ENCODE results near the gene TRIM8. TPM values are rescaled to one million over a fixed set of nuclear protein-coding genes. Genes with fewer than 3 reads are reported as not detected.

Gene TRIM8
- total and polyA plus RNA-seq, 9 of the 15 experiments (the other 6 are each of a cell fraction or from before 2014, with no cell fraction given), result 1.7 to 26.0 (median 9.1) TPM

DNA sequence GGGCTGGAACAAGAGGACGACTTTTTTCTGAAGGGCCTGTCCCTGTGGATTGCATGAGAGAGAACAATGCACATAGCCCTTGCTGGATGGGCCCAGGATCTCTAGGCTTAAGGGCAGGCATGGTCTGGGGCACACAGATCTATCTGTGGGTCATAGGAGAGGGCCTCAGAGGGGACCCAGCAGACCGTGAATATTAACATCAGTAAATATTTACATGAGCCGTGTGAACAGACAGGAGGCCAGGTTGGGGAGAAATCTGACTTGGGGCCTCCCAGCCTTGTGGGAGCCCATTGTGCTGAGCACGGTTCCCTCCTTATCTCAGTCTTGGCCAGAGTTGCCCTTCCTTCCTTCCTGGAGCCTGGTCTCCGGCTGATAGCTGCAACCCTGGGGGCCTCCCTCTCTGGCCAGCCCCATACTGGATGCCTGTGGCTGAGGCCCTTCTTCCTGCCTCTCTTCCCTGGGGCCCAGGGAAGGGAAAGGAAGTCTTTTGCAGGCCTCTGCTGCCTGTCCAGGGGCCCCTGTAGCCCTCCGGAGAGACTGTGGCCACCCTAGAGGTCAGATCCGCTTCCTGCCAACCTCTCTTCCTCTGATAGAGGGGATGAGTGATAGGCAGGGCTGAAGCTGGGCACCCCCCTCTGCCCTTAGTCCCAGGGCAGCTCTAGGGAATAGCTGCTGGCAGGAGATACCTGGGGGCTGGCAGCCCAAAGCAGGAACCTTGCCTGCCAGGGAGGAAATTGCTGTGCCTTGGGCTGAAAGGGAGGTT, 44.5 kb upstream of the TRIM8 start (continued):
- TF ChIP-seq NR1H2 (CRISPR knock-in tag; IDR thresholded peaks at IDR 0.05), result no peak
- TF ChIP-seq, protein P1, sequence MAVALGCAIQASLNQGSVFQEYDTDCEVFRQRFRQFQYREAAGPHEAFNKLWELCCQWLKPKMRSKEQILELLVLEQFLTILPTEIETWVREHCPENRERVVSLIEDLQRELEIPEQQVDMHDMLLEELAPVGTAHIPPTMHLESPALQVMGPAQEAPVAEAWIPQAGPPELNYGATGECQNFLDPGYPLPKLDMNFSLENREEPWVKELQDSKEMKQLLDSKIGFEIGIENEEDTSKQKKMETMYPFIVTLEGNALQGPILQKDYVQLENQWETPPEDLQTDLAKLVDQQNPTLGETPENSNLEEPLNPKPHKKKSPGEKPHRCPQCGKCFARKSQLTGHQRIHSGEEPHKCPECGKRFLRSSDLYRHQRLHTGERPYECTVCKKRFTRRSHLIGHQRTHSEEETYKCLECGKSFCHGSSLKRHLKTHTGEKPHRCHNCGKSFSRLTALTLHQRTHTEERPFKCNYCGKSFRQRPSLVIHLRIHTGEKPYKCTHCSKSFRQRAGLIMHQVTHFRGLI (CRISPR knock-in tag; IDR thresholded peaks at IDR 0.05), result no peak
- TF ChIP-seq, protein P2, sequence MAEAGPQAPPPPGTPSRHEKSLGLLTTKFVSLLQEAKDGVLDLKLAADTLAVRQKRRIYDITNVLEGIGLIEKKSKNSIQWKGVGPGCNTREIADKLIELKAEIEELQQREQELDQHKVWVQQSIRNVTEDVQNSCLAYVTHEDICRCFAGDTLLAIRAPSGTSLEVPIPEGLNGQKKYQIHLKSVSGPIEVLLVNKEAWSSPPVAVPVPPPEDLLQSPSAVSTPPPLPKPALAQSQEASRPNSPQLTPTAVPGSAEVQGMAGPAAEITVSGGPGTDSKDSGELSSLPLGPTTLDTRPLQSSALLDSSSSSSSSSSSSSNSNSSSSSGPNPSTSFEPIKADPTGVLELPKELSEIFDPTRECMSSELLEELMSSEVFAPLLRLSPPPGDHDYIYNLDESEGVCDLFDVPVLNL (CRISPR knock-in tag; IDR thresholded peaks at IDR 0.05; ENCODE audit: low read depth), result no peak
- no peak for TF ChIP-seq ZNF3 (CRISPR knock-in tag; IDR thresholded peaks at IDR 0.05)
- no peak for TF ChIP-seq HDAC6 (IDR thresholded peaks at IDR 0.05; ENCODE audit: low read depth, low read length)
- TF ChIP-seq NRF1 (conservative IDR thresholded peaks at IDR 0.05 in 1 of 2, IDR thresholded peaks at IDR 0.05 in 1 of 2), result no peak
- no peak for TF ChIP-seq MEF2A (IDR thresholded peaks at IDR 0.05; ENCODE audit: control insufficient read depth, low read depth, low read length)
- TF ChIP-seq KHSRP (IDR thresholded peaks at IDR 0.05), result no peak
- TF ChIP-seq NFXL1 (CRISPR knock-in tag; IDR thresholded peaks at IDR 0.05), result no peak
- TF ChIP-seq ZNF780A (CRISPR knock-in tag; IDR thresholded peaks at IDR 0.05), result no peak
- TF ChIP-seq STAT6 (CRISPR knock-in tag; IDR thresholded peaks at IDR 0.05), result no peak
- no peak for TF ChIP-seq GMEB1 (CRISPR knock-in tag; IDR thresholded peaks at IDR 0.05)
- TF ChIP-seq, protein P3, sequence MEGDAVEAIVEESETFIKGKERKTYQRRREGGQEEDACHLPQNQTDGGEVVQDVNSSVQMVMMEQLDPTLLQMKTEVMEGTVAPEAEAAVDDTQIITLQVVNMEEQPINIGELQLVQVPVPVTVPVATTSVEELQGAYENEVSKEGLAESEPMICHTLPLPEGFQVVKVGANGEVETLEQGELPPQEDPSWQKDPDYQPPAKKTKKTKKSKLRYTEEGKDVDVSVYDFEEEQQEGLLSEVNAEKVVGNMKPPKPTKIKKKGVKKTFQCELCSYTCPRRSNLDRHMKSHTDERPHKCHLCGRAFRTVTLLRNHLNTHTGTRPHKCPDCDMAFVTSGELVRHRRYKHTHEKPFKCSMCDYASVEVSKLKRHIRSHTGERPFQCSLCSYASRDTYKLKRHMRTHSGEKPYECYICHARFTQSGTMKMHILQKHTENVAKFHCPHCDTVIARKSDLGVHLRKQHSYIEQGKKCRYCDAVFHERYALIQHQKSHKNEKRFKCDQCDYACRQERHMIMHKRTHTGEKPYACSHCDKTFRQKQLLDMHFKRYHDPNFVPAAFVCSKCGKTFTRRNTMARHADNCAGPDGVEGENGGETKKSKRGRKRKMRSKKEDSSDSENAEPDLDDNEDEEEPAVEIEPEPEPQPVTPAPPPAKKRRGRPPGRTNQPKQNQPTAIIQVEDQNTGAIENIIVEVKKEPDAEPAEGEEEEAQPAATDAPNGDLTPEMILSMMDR (IDR thresholded peaks at IDR 0.05 in 2 of 3, conservative IDR thresholded peaks at IDR 0.05 in 1 of 3; ENCODE audit: insufficient read depth in 2 of 3, low read depth in 1 of 3, low read length in 3 of 3), result no peak
- TF ChIP-seq KLF6 (CRISPR knock-in tag; IDR thresholded peaks at IDR 0.05; ENCODE audit: borderline replicate concordance), result no peak
- no peak for TF ChIP-seq NELFE (IDR thresholded peaks at IDR 0.05; ENCODE audit: insufficient read depth, insufficient read length)
- no peak for TF ChIP-seq ZNF57 (CRISPR knock-in tag; IDR thresholded peaks at IDR 0.05)
- no peak for TF ChIP-seq ZNF699 (CRISPR knock-in tag; IDR thresholded peaks at IDR 0.05; ENCODE audit: insufficient replicate concordance)
- no peak for TF ChIP-seq ZNF75A (CRISPR knock-in tag; IDR thresholded peaks at IDR 0.05)
